ENCODE measurements around the gene RASA4B.

The RASA4B gene

GRCh38 chr7:102439963-102440795 is 77.4 kb downstream of the RASA4B start:
- H3K4me3 ChIP-seq (ENCODE audit: low read depth, low read length): no peak overlapping the region
- DNase-seq (ENCODE audit: low read depth): no peak
- no peak for TF ChIP-seq POLR2A (IDR thresholded peaks at IDR 0.05; ENCODE audit: extremely low read depth, insufficient read length)
- TF ChIP-seq MAX (IDR thresholded peaks at IDR 0.05; ENCODE audit: low read depth, low read length): no peak
- TF ChIP-seq CTCF (IDR thresholded peaks at IDR 0.05; ENCODE audit: low read depth, low read length): no peak
- TF ChIP-seq MYC (IDR thresholded peaks at IDR 0.05; ENCODE audit: low read depth, low read length): no peak

GRCh38 chr7:102436118-102436517 is 81.5 kb downstream of the RASA4B start:
- DNase-seq (ENCODE audit: low read depth): no peak
- no peak for TF ChIP-seq POLR2A (IDR thresholded peaks at IDR 0.05; ENCODE audit: extremely low read depth, insufficient read length)
- no peak for TF ChIP-seq MAX (IDR thresholded peaks at IDR 0.05; ENCODE audit: low read depth, low read length)
- no peak for TF ChIP-seq CTCF (IDR thresholded peaks at IDR 0.05; ENCODE audit: low read depth, low read length)
- TF ChIP-seq MYC (IDR thresholded peaks at IDR 0.05; ENCODE audit: low read depth, low read length): no peak
- H3K4me3 ChIP-seq (ENCODE audit: low read depth, low read length): no peak overlapping the region

GRCh38 chr7:102434039-102434486 is 83.5 kb downstream of the RASA4B start:
- no peak for DNase-seq (ENCODE audit: low read depth)
- no peak for TF ChIP-seq MYC (IDR thresholded peaks at IDR 0.05; ENCODE audit: low read depth, low read length)
- TF ChIP-seq POLR2A (IDR thresholded peaks at IDR 0.05; ENCODE audit: extremely low read depth, insufficient read length): no peak
- no peak for TF ChIP-seq MAX (IDR thresholded peaks at IDR 0.05; ENCODE audit: low read depth, low read length)
- TF ChIP-seq CTCF (IDR thresholded peaks at IDR 0.05; ENCODE audit: low read depth, low read length): no peak

GRCh38 chr7:102433219-102434038 is 84.1 kb downstream of the RASA4B start, which contains the start of gene ORAI2:
ORAI2 (plus strand) TSS chr7:102433575; CDS start chr7:102438957, 5,382 bp downstream.
- peak; percentile 86 for TF ChIP-seq MAX (IDR thresholded peaks at IDR 0.05; ENCODE audit: low read depth, low read length)
- TF ChIP-seq POLR2A (IDR thresholded peaks at IDR 0.05; ENCODE audit: extremely low read depth, insufficient read length): peak; percentile 75
- no peak for TF ChIP-seq CTCF (IDR thresholded peaks at IDR 0.05; ENCODE audit: low read depth, low read length)
- TF ChIP-seq MYC (IDR thresholded peaks at IDR 0.05; ENCODE audit: low read depth, low read length): peak; percentile 50
- H3K4me3 ChIP-seq (ENCODE audit: low read depth, low read length): peak within 1 kb of the TSS; percentile 87
- DNase-seq (ENCODE audit: low read depth): peak; percentile 86

More at GRCh38 chr7:102434039-102434486, 83.5 kb downstream of the RASA4B start:
- peak overlapping the region; percentile 87 for H3K4me3 ChIP-seq (ENCODE audit: low read depth, low read length)

Measured in NB4 (cell line).